Measurements from ENCODE around the gene TJP2. TPM values are rescaled to one million over a fixed set of nuclear protein-coding genes. Genes with fewer than 3 reads are reported as not detected.

TJP2 gene
- total RNA-seq, 1 donor from 2014 or later, result 17.2 TPM

DNA sequence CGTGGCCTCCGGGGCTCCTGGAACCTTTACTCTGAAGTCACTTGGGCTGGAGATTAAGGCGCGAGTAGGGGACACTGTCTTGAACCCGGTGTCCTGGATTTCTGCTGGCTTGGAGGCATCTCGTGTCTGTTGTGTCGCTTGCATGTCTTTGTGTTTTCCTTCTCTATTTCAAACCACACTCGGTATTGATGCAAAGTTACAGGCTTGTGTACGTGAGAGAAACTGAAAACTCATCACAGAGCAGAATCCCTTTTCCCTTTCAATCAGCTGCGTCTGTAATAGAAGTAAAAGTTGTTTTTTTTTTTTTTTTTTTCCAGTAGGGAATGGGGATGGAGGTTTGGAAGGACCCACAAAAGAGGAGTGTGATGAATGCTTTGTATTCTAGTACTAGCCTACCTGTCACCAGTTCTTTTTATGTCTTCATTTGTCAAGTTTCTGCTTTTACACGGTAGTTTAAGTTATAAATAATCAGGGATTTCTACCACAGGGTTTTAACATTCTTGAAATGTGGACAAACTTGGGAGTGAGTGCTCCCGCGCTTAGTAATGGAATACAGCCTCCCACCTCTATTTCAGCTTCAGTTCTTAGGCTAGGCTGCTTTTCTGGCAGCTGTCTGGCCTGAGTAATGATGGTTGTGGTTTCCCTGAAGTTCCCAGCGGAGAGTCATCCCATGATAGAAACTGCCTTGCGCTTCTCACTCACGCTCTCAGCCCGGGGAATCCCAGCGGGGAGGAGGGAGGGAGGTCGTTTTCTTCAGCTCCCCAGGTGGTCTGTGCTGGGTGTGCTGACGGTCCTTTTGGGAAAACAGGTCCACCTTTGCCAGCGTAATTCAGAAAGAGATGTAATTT lies 763 bp downstream of the TJP2 start:
- Histone ChIP-seq H3K36me3 (ENCODE audit: control insufficient read depth in 3 of 3, insufficient read depth in 3 of 3, low read length in 3 of 3) (no peaks in the 10 kb centered on the region), H3K9me3 (ENCODE audit: control insufficient read depth in 3 of 3, low read length in 3 of 3) (no peaks in the 10 kb centered on the region), H3K27ac (ENCODE audit: low read depth, low read length) (peak overlapping the region; percentile 82), H3K4me3 (ENCODE audit: low read length in 3 of 3) (peak overlapping the region; percentile 80 to 95 (median 92)), H3K4me1 (ENCODE audit: control insufficient read depth in 3 of 3, insufficient read depth in 3 of 3, low read length in 3 of 3) (peaks cover 16 to 35% (median 21%) of the 10 kb centered on the region in 3 donors), H3K9ac (ENCODE audit: low read depth in 1 of 3, low read length in 3 of 3) (peak overlapping the region; percentile 79 to 87 (median 84)), H3K27me3 (ENCODE audit: control insufficient read depth in 3 of 3, insufficient read depth in 3 of 3, low read length in 3 of 3) (no peaks in the 10 kb centered on the region)

DNA sequence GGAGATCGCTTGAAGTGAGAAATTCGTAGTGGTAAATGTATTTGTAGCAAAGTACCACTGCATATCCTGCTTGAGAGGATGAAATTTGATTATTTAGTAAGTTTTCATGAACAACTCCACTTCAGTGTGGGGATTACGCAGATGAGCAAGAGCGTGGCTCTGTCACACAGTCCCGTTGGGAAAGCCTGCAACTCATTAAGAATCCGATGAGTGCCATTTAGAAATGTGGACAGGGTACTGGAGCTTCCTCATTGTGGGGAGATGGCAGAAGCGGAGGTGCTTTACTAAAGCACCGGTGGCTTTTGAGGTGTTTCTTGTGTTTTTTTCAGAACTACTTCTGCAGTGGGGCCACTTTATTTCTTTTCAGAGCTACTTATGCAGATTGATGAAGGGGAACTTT lies 1.4 kb downstream of the TJP2 start:
- Histone ChIP-seq H3K27ac (ENCODE audit: low read depth, low read length) (peak overlapping the region; percentile 82), H3K36me3 (ENCODE audit: control insufficient read depth in 3 of 3, insufficient read depth in 3 of 3, low read length in 3 of 3) (no peaks in the 10 kb centered on the region), H3K4me3 (ENCODE audit: low read length in 3 of 3) (peak overlapping the region; percentile 80 to 95 (median 92)), H3K9ac (ENCODE audit: low read depth in 1 of 3, low read length in 3 of 3) (peak overlapping the region in 2 of 3 donors; percentile 73 to 87), H3K27me3 (ENCODE audit: control insufficient read depth in 3 of 3, insufficient read depth in 3 of 3, low read length in 3 of 3) (no peaks in the 10 kb centered on the region), H3K9me3 (ENCODE audit: control insufficient read depth in 3 of 3, low read length in 3 of 3) (no peaks in the 10 kb centered on the region), H3K4me1 (ENCODE audit: control insufficient read depth in 3 of 3, insufficient read depth in 3 of 3, low read length in 3 of 3) (peaks cover 16 to 36% (median 21%) of the 10 kb centered on the region in 3 donors)

GRCh38 chr9:69176471-69177171 lies 2.5 kb downstream of the TJP2 start:
- H3K36me3 ChIP-seq (ENCODE audit: control insufficient read depth in 3 of 3, insufficient read depth in 3 of 3, low read length in 3 of 3), result no peaks in the 10 kb centered on the region
- no peaks in the 10 kb centered on the region for H3K27me3 ChIP-seq (ENCODE audit: control insufficient read depth in 3 of 3, insufficient read depth in 3 of 3, low read length in 3 of 3)
- H3K9ac ChIP-seq (ENCODE audit: low read depth in 1 of 3, low read length in 3 of 3), result no peak overlapping the region
- peaks cover 16 to 40% (median 21%) of the 10 kb centered on the region in 3 donors for H3K4me1 ChIP-seq (ENCODE audit: control insufficient read depth in 3 of 3, insufficient read depth in 3 of 3, low read length in 3 of 3)
- H3K4me3 ChIP-seq (ENCODE audit: low read length in 3 of 3), result no peak overlapping the region
- no peak overlapping the region for H3K27ac ChIP-seq (ENCODE audit: low read depth, low read length)
- no peaks in the 10 kb centered on the region for H3K9me3 ChIP-seq (ENCODE audit: control insufficient read depth in 3 of 3, low read length in 3 of 3)

- Histone ChIP-seq H3K27ac (ENCODE audit: low read depth, low read length) (no peak overlapping the region), H3K9ac (ENCODE audit: low read depth in 1 of 3, low read length in 3 of 3) (no peak overlapping the region), H3K9me3 (ENCODE audit: control insufficient read depth in 3 of 3, low read length in 3 of 3) (no peaks in the 10 kb centered on the region), H3K27me3 (ENCODE audit: control insufficient read depth in 3 of 3, insufficient read depth in 3 of 3, low read length in 3 of 3) (no peaks in the 10 kb centered on the region), H3K4me3 (ENCODE audit: low read length in 3 of 3) (no peak overlapping the region), H3K36me3 (ENCODE audit: control insufficient read depth in 3 of 3, insufficient read depth in 3 of 3, low read length in 3 of 3) (no peaks in the 10 kb centered on the region), H3K4me1 (ENCODE audit: control insufficient read depth in 3 of 3, insufficient read depth in 3 of 3, low read length in 3 of 3) (peaks cover 13 to 39% (median 15%) of the 10 kb centered on the region in 3 donors)
Measured at GRCh38 chr9:69178583-69179011, 4.5 kb downstream of the TJP2 start.

GRCh38 chr9:69179037-69179436 lies 5.0 kb downstream of the TJP2 start:
- Histone ChIP-seq H3K36me3 (ENCODE audit: control insufficient read depth in 3 of 3, insufficient read depth in 3 of 3, low read length in 3 of 3) (no peaks in the 10 kb centered on the region), H3K9ac (ENCODE audit: low read depth in 1 of 3, low read length in 3 of 3) (no peak overlapping the region), H3K9me3 (ENCODE audit: control insufficient read depth in 3 of 3, low read length in 3 of 3) (no peaks in the 10 kb centered on the region), H3K27me3 (ENCODE audit: control insufficient read depth in 3 of 3, insufficient read depth in 3 of 3, low read length in 3 of 3) (no peaks in the 10 kb centered on the region), H3K4me1 (ENCODE audit: control insufficient read depth in 3 of 3, insufficient read depth in 3 of 3, low read length in 3 of 3) (peaks cover 12 to 39% (median 14%) of the 10 kb centered on the region in 3 donors), H3K4me3 (ENCODE audit: low read length in 3 of 3) (no peak overlapping the region), H3K27ac (ENCODE audit: low read depth, low read length) (no peak overlapping the region)

DNA sequence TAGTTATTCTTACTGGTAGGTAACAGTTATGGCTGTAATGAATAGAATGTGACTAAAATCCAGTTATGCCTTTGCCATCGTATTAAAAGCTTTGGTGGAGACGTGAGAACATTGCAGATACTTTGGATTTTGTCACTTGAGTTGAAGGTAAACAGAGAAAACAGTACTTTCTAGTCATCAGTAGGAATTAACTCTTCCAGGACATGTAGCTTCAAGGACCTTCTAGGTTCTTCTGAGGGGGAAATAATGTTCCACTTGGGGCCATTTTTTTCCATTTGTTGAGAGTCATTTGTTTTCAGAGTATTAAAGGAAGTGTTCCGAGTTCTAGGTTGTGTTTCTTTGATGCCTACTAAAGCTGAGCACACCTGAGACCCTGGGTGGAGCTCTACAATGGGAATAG lies 6.1 kb downstream of the TJP2 start:
- Histone ChIP-seq H3K9ac (ENCODE audit: low read depth in 1 of 3, low read length in 3 of 3) (no peak overlapping the region), H3K4me1 (ENCODE audit: control insufficient read depth in 3 of 3, insufficient read depth in 3 of 3, low read length in 3 of 3) (peaks cover 4 to 32% (median 6%) of the 10 kb centered on the region in 3 donors), H3K9me3 (ENCODE audit: control insufficient read depth in 3 of 3, low read length in 3 of 3) (no peaks in the 10 kb centered on the region), H3K36me3 (ENCODE audit: control insufficient read depth in 3 of 3, insufficient read depth in 3 of 3, low read length in 3 of 3) (no peaks in the 10 kb centered on the region), H3K4me3 (ENCODE audit: low read length in 3 of 3) (no peak overlapping the region), H3K27ac (ENCODE audit: low read depth, low read length) (peak overlapping the region; percentile 34), H3K27me3 (ENCODE audit: control insufficient read depth in 3 of 3, insufficient read depth in 3 of 3, low read length in 3 of 3) (no peaks in the 10 kb centered on the region)

GRCh38 chr9:69180670-69181069 lies 6.6 kb downstream of the TJP2 start:
- Histone ChIP-seq H3K4me1 (ENCODE audit: control insufficient read depth in 3 of 3, insufficient read depth in 3 of 3, low read length in 3 of 3) (peaks cover 0 to 28% (median 3%) of the 10 kb centered on the region in 3 donors), H3K27me3 (ENCODE audit: control insufficient read depth in 3 of 3, insufficient read depth in 3 of 3, low read length in 3 of 3) (no peaks in the 10 kb centered on the region), H3K9me3 (ENCODE audit: control insufficient read depth in 3 of 3, low read length in 3 of 3) (no peaks in the 10 kb centered on the region), H3K4me3 (ENCODE audit: low read length in 3 of 3) (no peak overlapping the region), H3K27ac (ENCODE audit: low read depth, low read length) (peak overlapping the region; percentile 34), H3K36me3 (ENCODE audit: control insufficient read depth in 3 of 3, insufficient read depth in 3 of 3, low read length in 3 of 3) (no peaks in the 10 kb centered on the region), H3K9ac (ENCODE audit: low read depth in 1 of 3, low read length in 3 of 3) (no peak overlapping the region)

DNA sequence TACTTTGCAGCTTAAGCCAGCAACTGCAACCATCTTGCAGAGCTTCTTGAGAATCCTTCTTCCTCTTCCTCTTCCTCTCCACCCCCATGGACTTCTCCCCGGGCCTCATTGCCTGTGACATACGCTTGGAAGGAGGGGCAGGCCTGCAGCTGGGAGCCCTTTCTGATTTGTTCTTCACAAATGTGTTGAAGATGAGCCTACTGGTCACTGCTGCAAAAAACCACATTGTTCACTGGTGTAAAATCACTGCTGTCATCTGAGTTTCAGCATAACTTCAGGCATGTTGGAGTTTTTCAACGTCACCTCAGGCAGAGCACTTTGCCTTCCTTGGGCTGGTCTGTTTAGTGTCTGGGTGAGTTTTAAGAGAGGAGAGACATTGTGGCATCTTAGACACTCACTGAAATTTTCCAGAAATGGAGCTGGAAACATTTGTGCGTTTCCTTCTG lies 7.9 kb downstream of the TJP2 start:
- no peaks in the 10 kb centered on the region for H3K36me3 ChIP-seq (ENCODE audit: control insufficient read depth in 3 of 3, insufficient read depth in 3 of 3, low read length in 3 of 3)
- no peak overlapping the region for H3K27ac ChIP-seq (ENCODE audit: low read depth, low read length)
- H3K4me3 ChIP-seq (ENCODE audit: low read length in 3 of 3), result no peak overlapping the region
- H3K4me1 ChIP-seq (ENCODE audit: control insufficient read depth in 3 of 3, insufficient read depth in 3 of 3, low read length in 3 of 3), result peaks cover 3 to 26% (median 5%) of the 10 kb centered on the region in 3 donors
- H3K9ac ChIP-seq (ENCODE audit: low read depth in 1 of 3, low read length in 3 of 3), result no peak overlapping the region
- no peaks in the 10 kb centered on the region for H3K27me3 ChIP-seq (ENCODE audit: control insufficient read depth in 3 of 3, insufficient read depth in 3 of 3, low read length in 3 of 3)
- H3K9me3 ChIP-seq (ENCODE audit: control insufficient read depth in 3 of 3, low read length in 3 of 3), result no peaks in the 10 kb centered on the region

GRCh38 chr9:69184266-69184665 lies 10.2 kb downstream of the TJP2 start:
- Histone ChIP-seq H3K4me1 (ENCODE audit: control insufficient read depth in 3 of 3, insufficient read depth in 3 of 3, low read length in 3 of 3) (peaks cover 8 to 28% (median 11%) of the 10 kb centered on the region in 3 donors), H3K9me3 (ENCODE audit: control insufficient read depth in 3 of 3, low read length in 3 of 3) (no peaks in the 10 kb centered on the region)

More at GRCh38 chr9:69184266-69184665, 10.2 kb downstream of the TJP2 start:
- Histone ChIP-seq H3K27me3 (ENCODE audit: control insufficient read depth in 3 of 3, insufficient read depth in 3 of 3, low read length in 3 of 3) (no peaks in the 10 kb centered on the region), H3K36me3 (ENCODE audit: control insufficient read depth in 3 of 3, insufficient read depth in 3 of 3, low read length in 3 of 3) (no peaks in the 10 kb centered on the region), H3K4me3 (ENCODE audit: low read length in 3 of 3) (no peak overlapping the region), H3K9ac (ENCODE audit: low read depth in 1 of 3, low read length in 3 of 3) (no peak overlapping the region), H3K27ac (ENCODE audit: low read depth, low read length) (no peak overlapping the region)

All from skeletal muscle tissue (tissue), 4 donors.